H1 (cell line): ENCODE data around the gene ZMYM2.

ENCODE experiments used
- EZH2 ChIP-seq: fragments of 200-600 bp; sonication (generic); IDR thresholded peaks from 2 replicates; pipeline ENCODE4 v1.7.1; 2012; ENCODE audit warnings: low read depth, mild to moderate bottlenecking, moderate library complexity, low read length, inconsistent platforms; ENCODE audit not compliant: severe bottlenecking
- TAF1 ChIP-seq: IDR thresholded peaks from 2 replicates; pipeline ENCODE4 v1.6.1; 2011; ENCODE audit warnings: mild to moderate bottlenecking, low read depth, low read length

DNA sequence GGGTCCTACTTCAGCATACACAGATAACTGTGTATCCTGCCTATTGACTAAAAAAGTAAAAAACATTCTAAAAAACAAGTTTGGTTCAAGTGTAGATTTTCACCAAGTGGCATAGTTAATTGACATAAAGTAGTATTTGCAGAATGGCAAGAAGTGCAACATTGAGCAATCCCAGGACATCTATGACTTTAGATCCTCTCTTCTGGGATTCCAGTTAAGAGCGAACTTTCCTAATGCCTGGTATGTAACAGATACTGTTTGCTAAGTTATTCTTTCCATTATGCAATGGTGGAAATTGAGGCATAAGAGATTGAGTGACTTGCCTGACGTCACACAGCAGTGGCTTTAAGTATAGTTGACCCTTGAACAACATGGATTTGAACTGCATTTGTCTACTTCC lies 96.1 kb downstream of the ZMYM2 start:
- TF ChIP-seq TAF1, result no peak
- TF ChIP-seq EZH2, result no peak
